ENCODE results near the gene DDX27.

- TF ChIP-seq POLR2A (IDR thresholded peaks at IDR 0.05): no peak
- no peak for TF ChIP-seq CTCF (IDR thresholded peaks at IDR 0.05)
These were observed 18.3 kb downstream of the DDX27 start for GRCh38 chr20:49237531-49237930.
